ENCODE measurements around the gene CBS. TPM values are rescaled to one million over a fixed set of nuclear protein-coding genes. Genes with fewer than 3 reads are reported as not detected.

CBS gene
- total and polyA plus RNA-seq, 2 donors (not counting 1 experiment from before 2014, with no cell fraction given) = 0.15 to 2.0 TPM

DNA sequence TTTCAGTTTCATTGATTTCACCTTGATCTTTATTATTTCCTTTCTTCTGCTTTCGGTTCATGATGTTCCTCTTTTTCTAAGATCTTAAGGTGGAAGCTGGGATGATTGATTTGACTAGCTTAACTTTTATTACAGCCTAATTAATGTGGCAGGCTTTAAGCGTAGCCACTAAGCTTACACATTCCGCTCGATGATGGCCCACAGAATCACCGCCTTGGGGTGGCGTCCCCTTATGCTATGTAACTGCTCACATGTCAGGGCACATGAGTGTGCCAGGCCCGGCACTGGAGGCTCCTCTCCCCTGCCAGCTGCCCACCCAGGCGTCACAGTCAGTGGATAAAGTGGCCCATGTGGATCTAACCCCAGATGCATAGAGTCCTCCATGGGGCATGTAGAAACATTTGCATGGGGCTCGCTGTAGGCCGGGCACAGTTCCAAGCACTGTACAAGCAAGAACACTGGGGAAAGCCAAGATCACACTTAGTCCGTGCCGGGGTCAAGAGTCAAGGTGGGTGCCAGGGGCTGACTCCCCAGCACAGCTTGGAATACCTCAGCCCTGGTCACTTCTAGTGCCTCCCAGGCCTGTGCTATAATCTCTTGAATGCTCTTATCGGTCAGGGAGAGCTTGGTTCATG lies 59.6 kb downstream of the CBS start:
- ATAC-seq (ENCODE audit: low read depth) = peak; percentile 57
- ChIA-PET POLR2A (interaction anchor here (1.0 kb wide), 1 partner anchor 12 kb away, joined by 3 read pairs; no protein-coding TSS in a partner anchor), CTCF (no interaction called here)
- peak overlapping the region; percentile 34 to 44 for H3K27ac ChIP-seq (ENCODE audit: low read length in 2 of 2)
- no peaks in the 10 kb centered on the region for H3K79me2 ChIP-seq (ENCODE audit: control insufficient read depth, insufficient read depth, low read length)
- no peaks in the 10 kb centered on the region for H3K9me3 ChIP-seq (ENCODE audit: control extremely low read depth in 1 of 3, control insufficient read depth in 2 of 3, insufficient read depth in 1 of 3, low read length in 2 of 3)
- H3K4me1 ChIP-seq (ENCODE audit: control insufficient read depth in 2 of 2, insufficient read depth in 2 of 2, low read length in 2 of 2) = peaks cover 19 to 44% of the 10 kb centered on the region in 2 donors
- no peaks in the 10 kb centered on the region for H3K9me3 Mint-ChIP-seq (ENCODE audit: insufficient read depth)
- no peaks in the 10 kb centered on the region for H4K20me1 ChIP-seq (ENCODE audit: control insufficient read depth, insufficient read depth, low read length, poor library complexity, severe bottlenecking)
- H3K4me2 ChIP-seq (replicated peaks; ENCODE audit: low read depth, low read length, poor library complexity, severe bottlenecking) = peak overlapping the region; percentile 71
- H2AFZ ChIP-seq (ENCODE audit: insufficient read depth, low read depth, low read length, poor library complexity, severe bottlenecking) = no peak overlapping the region
- H3K4me3 Mint-ChIP-seq = peak overlapping the region; percentile 57
- peak overlapping the region; percentile 45 for H3K9ac ChIP-seq (ENCODE audit: low read length)
- H3K4me3 ChIP-seq (ENCODE audit: control extremely low read depth in 1 of 5, extremely low read depth in 1 of 5, insufficient read depth in 1 of 5, low read depth in 2 of 5, low read length in 4 of 5) = peak overlapping the region in 2 of 5 experiments; percentile 3 to 47
- DNase-seq = peak; percentile 65
- no peaks in the 10 kb centered on the region for H3K27me3 ChIP-seq (replicated peaks in 1 of 4; ENCODE audit: control extremely low read depth in 1 of 4, control insufficient read depth in 3 of 4, insufficient read depth in 4 of 4, low read length in 3 of 4)
- TF ChIP-seq, protein P1, sequence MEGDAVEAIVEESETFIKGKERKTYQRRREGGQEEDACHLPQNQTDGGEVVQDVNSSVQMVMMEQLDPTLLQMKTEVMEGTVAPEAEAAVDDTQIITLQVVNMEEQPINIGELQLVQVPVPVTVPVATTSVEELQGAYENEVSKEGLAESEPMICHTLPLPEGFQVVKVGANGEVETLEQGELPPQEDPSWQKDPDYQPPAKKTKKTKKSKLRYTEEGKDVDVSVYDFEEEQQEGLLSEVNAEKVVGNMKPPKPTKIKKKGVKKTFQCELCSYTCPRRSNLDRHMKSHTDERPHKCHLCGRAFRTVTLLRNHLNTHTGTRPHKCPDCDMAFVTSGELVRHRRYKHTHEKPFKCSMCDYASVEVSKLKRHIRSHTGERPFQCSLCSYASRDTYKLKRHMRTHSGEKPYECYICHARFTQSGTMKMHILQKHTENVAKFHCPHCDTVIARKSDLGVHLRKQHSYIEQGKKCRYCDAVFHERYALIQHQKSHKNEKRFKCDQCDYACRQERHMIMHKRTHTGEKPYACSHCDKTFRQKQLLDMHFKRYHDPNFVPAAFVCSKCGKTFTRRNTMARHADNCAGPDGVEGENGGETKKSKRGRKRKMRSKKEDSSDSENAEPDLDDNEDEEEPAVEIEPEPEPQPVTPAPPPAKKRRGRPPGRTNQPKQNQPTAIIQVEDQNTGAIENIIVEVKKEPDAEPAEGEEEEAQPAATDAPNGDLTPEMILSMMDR (IDR thresholded peaks at IDR 0.05) = no peak
- WGBS (ENCODE audit: insufficient coverage) = 82% methylated on average over 9 of the region's 13 CpGs
- H3K27me3 Mint-ChIP-seq = no peaks in the 10 kb centered on the region
- intact Hi-C loops (cut with micrococcal nuclease) = no loop called here
- peak overlapping the region; percentile 76 for H3K27ac Mint-ChIP-seq
- H3K4me1 Mint-ChIP-seq = peaks cover 38% of the 10 kb centered on the region
- H3K36me3 ChIP-seq (replicated peaks in 1 of 2; ENCODE audit: control extremely low read depth in 1 of 2, control insufficient read depth in 1 of 2, extremely low read depth in 1 of 2, insufficient read depth in 2 of 2, low read length in 1 of 2) = peaks cover 6 to 20% of the 10 kb centered on the region in 2 experiments

DNA sequence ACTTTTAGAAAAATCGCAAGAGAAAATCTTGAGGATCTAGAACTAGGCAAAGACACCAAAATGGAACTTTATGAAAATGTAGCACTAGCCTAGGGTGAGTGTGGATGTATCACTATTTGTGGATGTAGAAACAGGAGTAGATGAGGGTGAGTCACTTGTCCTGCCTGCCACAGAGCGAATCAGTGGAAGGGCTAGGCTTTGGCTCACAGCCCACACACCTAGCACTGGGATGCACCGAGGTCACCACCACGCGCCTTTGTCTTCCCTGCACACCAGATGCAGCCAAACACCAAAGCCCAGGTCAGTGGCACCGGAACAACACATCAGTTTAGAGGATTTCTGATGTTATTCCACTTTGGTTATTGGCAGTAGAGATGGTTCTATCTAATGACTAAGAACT lies 63.0 kb downstream of the CBS start:
- POLR2A ChIA-PET = no interaction called here
- H3K27ac ChIP-seq (ENCODE audit: low read length in 2 of 2) = no peak overlapping the region
- 93% methylated on average over 5 of the region's 6 CpGs for WGBS (ENCODE audit: insufficient coverage)
- H3K4me1 Mint-ChIP-seq = peaks cover 21% of the 10 kb centered on the region
- H3K4me2 ChIP-seq (replicated peaks; ENCODE audit: low read depth, low read length, poor library complexity, severe bottlenecking) = no peak overlapping the region
- H3K9ac ChIP-seq (ENCODE audit: low read length) = no peak overlapping the region
- H3K4me3 ChIP-seq (ENCODE audit: control extremely low read depth in 1 of 5, extremely low read depth in 1 of 5, insufficient read depth in 1 of 5, low read depth in 2 of 5, low read length in 4 of 5) = no peak overlapping the region
- H3K79me2 ChIP-seq (ENCODE audit: control insufficient read depth, insufficient read depth, low read length) = no peaks in the 10 kb centered on the region
- DNase-seq (no peak), ATAC-seq (ENCODE audit: low read depth) (no peak)
- H3K9me3 Mint-ChIP-seq (ENCODE audit: insufficient read depth) = no peaks in the 10 kb centered on the region
- CTCF ChIA-PET = no interaction called here
- H3K9me3 ChIP-seq (ENCODE audit: control extremely low read depth in 1 of 3, control insufficient read depth in 2 of 3, insufficient read depth in 1 of 3, low read length in 2 of 3) = no peaks in the 10 kb centered on the region
- no peaks in the 10 kb centered on the region for H4K20me1 ChIP-seq (ENCODE audit: control insufficient read depth, insufficient read depth, low read length, poor library complexity, severe bottlenecking)
- H3K4me1 ChIP-seq (ENCODE audit: control insufficient read depth in 2 of 2, insufficient read depth in 2 of 2, low read length in 2 of 2) = peaks cover 16 to 19% of the 10 kb centered on the region in 2 donors
- no peak overlapping the region for H2AFZ ChIP-seq (ENCODE audit: insufficient read depth, low read depth, low read length, poor library complexity, severe bottlenecking)
- peaks cover 9 to 25% of the 10 kb centered on the region in 2 experiments for H3K36me3 ChIP-seq (replicated peaks in 1 of 2; ENCODE audit: control extremely low read depth in 1 of 2, control insufficient read depth in 1 of 2, extremely low read depth in 1 of 2, insufficient read depth in 2 of 2, low read length in 1 of 2)
- no peaks in the 10 kb centered on the region for H3K27me3 ChIP-seq (replicated peaks in 1 of 4; ENCODE audit: control extremely low read depth in 1 of 4, control insufficient read depth in 3 of 4, insufficient read depth in 4 of 4, low read length in 3 of 4)
- no peak overlapping the region for H3K4me3 Mint-ChIP-seq
- intact Hi-C loops (cut with micrococcal nuclease) = no loop called here
- peak overlapping the region; percentile 70 for H3K27ac Mint-ChIP-seq
- TF ChIP-seq, protein P1 (IDR thresholded peaks at IDR 0.05) = no peak
- no peak for TF ChIP-seq EZH2 (IDR thresholded peaks at IDR 0.05; ENCODE audit: borderline replicate concordance, insufficient read depth, low read depth, low read length, poor library complexity, severe bottlenecking)
- no peaks in the 10 kb centered on the region for H3K27me3 Mint-ChIP-seq
